Spleen (tissue), 11 donors: ENCODE measurements around the gene DUSP10. TPM values are rescaled to one million over a fixed set of nuclear protein-coding genes. Genes with fewer than 3 reads are reported as not detected.

Experiments used
- DNase-seq: peaks from one replicate; pipeline ENCODE4 v3.0.0-alpha.2; 2020
- H3K27ac ChIP-seq, 8 donors: fragments of 200-600 bp; sonication (generic) in 7 of 8; 1 replicate in 4 of 8; 2 replicates in 4 of 8; pipeline versions ENCODE4 v1.5.0 to v1.8.0; 2016 to 2021; ENCODE audit warnings: inconsistent platforms in 4 of 8, mild to moderate bottlenecking in 4 of 8, moderate library complexity in 1 of 8
- H3K27me3 ChIP-seq, 7 donors: fragments of 200-600 bp; sonication (generic) in 6 of 7; replicated peaks in 1 of 7; 1 replicate in 4 of 7; 2 replicates in 3 of 7; pipeline versions ENCODE4 v1.5.0 to v1.8.0; 2016 to 2021; ENCODE audit warnings: inconsistent platforms in 3 of 7, mild to moderate bottlenecking in 1 of 7
- H3K36me3 ChIP-seq, 6 donors: fragments of 200-600 bp; sonication (generic) in 5 of 6; 1 replicate in 4 of 6; 2 replicates in 2 of 6; pipeline versions ENCODE4 v1.5.0 to v1.8.0; 2016 to 2021; ENCODE audit warnings: inconsistent platforms in 2 of 6
- H3K4me1 ChIP-seq, 6 donors: fragments of 200-600 bp; sonication (generic) in 5 of 6; 1 replicate in 3 of 6; 2 replicates in 3 of 6; pipeline versions ENCODE4 v1.5.0 to v1.8.0; 2016 to 2021; ENCODE audit warnings: inconsistent platforms in 3 of 6
- H3K4me3 ChIP-seq, 8 donors: fragments of 200-600 bp; sonication (generic) in 7 of 8; 1 replicate in 4 of 8; 2 replicates in 4 of 8; pipeline versions ENCODE4 v1.5.0 to v1.8.0; 2016 to 2021; ENCODE audit warnings: inconsistent platforms in 4 of 8, mild to moderate bottlenecking in 4 of 8, moderate library complexity in 2 of 8
- H3K9me3 ChIP-seq, 8 donors: fragments of 200-600 bp; sonication (generic) in 7 of 8; 1 replicate in 4 of 8; 2 replicates in 4 of 8; pipeline versions ENCODE4 v1.5.0 to v1.8.0; 2016 to 2021; ENCODE audit warnings: inconsistent platforms in 4 of 8
- POLR2A ChIP-seq, 3 donors: fragments of 450-650 bp; IDR thresholded peaks; one replicate each; pipeline ENCODE4 v1.5.1; 2017; ENCODE audit warnings: antibody characterized with exemption in 3 of 3, mild to moderate bottlenecking in 1 of 3
- POLR2AphosphoS5 ChIP-seq, 3 donors: sonication (generic); formaldehyde crosslinking; IDR thresholded peaks; one replicate each; pipeline ENCODE4 v1.5.1; 2017; ENCODE audit warnings: antibody characterized with exemption in 3 of 3
- WGBS, 5 donors: extraction: QIAGEN DNeasy Blood & Tissue Kit in 3 of 5; methylation state at CpG; one replicate each; pipeline versions ENCODE4 v1.1.5 to v1.1.7; 2013 to 2018; 5-methylcytosine and 5-hydroxymethylcytosine counted together
- intact Hi-C: fragments of 100-400 bp; cut with DNase I; formaldehyde crosslinking; loops from one replicate; pipeline ENCODE4 v1.15.0; 2023; ENCODE audit warnings: low total_unique reads
- polyA plus RNA-seq, 3 donors: library from polyadenylated mRNA; stranded (reverse); fragments of 200-250 nt; gene quantifications; one replicate each; pipeline ENCODE4 v1.2.1, GENCODE V29; 2013
- total RNA-seq, 7 donors: library from RNA; depleted of rRNA in 3 of 7; stranded (reverse); fragments of >200 nt in 3 of 7; fragmentation: NEBNext Ultra II Directional in 4 of 7; extraction: Animal tissue kit (Norgen Biotek cat#: 25700) in 4 of 7; gene quantifications; one replicate each; pipeline versions ENCODE4 v1.1.0 to v1.2.1, GENCODE V29; 2016 to 2021
- TF ChIP-seq, protein P1 (sequence below), 11 experiments: fragments of 200-600 bp in 7 of 11; fragments of 450-650 bp in 4 of 11; sonication (generic) in 4 of 11; IDR thresholded peaks in 8 of 11; conservative IDR thresholded peaks in 3 of 11; 1 replicate in 7 of 11; 2 replicates in 4 of 11; pipeline versions ENCODE4 v1.4.0 to v1.8.0; 2016 to 2021; ENCODE audit warnings: antibody characterized with exemption in 11 of 11, inconsistent platforms in 4 of 11, mild to moderate bottlenecking in 1 of 11
- donor health status: healthy with polysubstance abuse.
- donor health status: DM: no; HTN: no; CAD: no; lungs with moderate emphysema.
- donor health status: DM: no; HTN: no; CAD: no.
- donor health status: Bipolar disorder and iron deficiency.
- donor health status: healthy.
- donor health status: DM: no; HTN: no; CAD: no.
- donor health status: DM: yes; HTN: yes; CAD: no.

The DUSP10 gene
- total and polyA plus RNA-seq, 10 donors, result 3.4 to 11.9 (median 7.4) TPM

DNA sequence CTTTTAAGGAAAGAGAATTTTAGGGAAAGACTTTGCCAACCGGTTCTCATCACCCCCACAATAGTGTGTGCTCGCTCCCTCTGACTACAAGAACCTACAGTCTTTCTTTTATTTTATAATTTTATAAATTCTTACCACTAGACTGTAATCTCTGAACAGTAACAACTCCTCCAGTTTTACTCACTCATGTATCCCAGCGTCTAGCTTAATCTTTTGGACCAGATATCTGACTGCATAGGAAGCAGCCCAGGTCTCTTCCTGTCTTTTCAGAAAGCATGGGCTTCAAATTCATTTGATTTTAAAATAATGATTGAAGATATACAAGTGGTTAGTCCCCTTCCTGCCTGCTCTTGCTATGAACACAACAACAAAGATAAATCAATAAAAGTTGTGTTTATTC is 19.0 kb upstream of the DUSP10 start:
- no peak for DNase-seq
- no peak overlapping the region for H3K27ac ChIP-seq
- no peak overlapping the region for H3K4me3 ChIP-seq
- H3K27me3 ChIP-seq, result no peaks in the 10 kb centered on the region
- WGBS, 5 donors, result 71 to 81% (median 79%) methylated on average over 3 of the region's 3 CpGs
- intact Hi-C loops, result no loop called here
- peaks cover 0 to 7% (median 0%) of the 10 kb centered on the region in 6 donors for H3K4me1 ChIP-seq
- H3K9me3 ChIP-seq, result no peaks in the 10 kb centered on the region
- no peaks in the 10 kb centered on the region for H3K36me3 ChIP-seq
- TF ChIP-seq, protein P1, sequence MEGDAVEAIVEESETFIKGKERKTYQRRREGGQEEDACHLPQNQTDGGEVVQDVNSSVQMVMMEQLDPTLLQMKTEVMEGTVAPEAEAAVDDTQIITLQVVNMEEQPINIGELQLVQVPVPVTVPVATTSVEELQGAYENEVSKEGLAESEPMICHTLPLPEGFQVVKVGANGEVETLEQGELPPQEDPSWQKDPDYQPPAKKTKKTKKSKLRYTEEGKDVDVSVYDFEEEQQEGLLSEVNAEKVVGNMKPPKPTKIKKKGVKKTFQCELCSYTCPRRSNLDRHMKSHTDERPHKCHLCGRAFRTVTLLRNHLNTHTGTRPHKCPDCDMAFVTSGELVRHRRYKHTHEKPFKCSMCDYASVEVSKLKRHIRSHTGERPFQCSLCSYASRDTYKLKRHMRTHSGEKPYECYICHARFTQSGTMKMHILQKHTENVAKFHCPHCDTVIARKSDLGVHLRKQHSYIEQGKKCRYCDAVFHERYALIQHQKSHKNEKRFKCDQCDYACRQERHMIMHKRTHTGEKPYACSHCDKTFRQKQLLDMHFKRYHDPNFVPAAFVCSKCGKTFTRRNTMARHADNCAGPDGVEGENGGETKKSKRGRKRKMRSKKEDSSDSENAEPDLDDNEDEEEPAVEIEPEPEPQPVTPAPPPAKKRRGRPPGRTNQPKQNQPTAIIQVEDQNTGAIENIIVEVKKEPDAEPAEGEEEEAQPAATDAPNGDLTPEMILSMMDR (IDR thresholded peaks at IDR 0.05 in 8 of 11, conservative IDR thresholded peaks at IDR 0.05 in 3 of 11), result no peak
- TF ChIP-seq POLR2A (IDR thresholded peaks at IDR 0.05) (no peak), POLR2AphosphoS5 (IDR thresholded peaks at IDR 0.05) (no peak)

DNA sequence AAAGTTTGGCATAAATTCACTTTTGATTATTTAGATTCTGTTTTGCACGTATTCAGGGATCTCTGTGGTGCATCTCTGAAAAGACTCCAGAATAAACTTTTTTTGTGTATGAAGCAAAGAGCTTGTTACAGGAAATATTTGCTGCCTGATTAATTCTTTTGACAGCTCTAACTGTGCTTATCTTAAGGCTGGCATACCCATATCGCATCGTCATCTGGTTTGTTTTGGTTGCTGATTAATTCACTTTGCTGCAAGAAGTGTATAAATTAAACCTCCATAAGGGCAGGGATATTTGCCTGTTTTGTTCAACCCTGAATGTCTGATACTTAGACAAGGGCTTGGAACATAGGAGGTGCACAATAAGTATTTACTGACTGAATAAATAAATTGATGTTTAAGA is 17.5 kb upstream of the DUSP10 start:
- no peaks in the 10 kb centered on the region for H3K36me3 ChIP-seq
- H3K4me3 ChIP-seq, result no peak overlapping the region
- DNase-seq, result no peak
- H3K4me1 ChIP-seq, result peaks cover 0 to 14% (median 5%) of the 10 kb centered on the region in 6 donors
- TF ChIP-seq, protein P1 (IDR thresholded peaks at IDR 0.05 in 8 of 11, conservative IDR thresholded peaks at IDR 0.05 in 3 of 11), result no peak
- TF ChIP-seq POLR2AphosphoS5 (IDR thresholded peaks at IDR 0.05) (no peak), POLR2A (IDR thresholded peaks at IDR 0.05) (no peak)
- no peak overlapping the region for H3K27ac ChIP-seq
- H3K9me3 ChIP-seq, result no peaks in the 10 kb centered on the region
- no peaks in the 10 kb centered on the region for H3K27me3 ChIP-seq
- intact Hi-C loops, result loop anchor here (10.0 kb wide), 1 partner anchor 225 kb away; no protein-coding TSS in a partner anchor
- WGBS, 5 donors, result 61 to 73% (median 64%) methylated on average over 3 of the region's 3 CpGs

DNA sequence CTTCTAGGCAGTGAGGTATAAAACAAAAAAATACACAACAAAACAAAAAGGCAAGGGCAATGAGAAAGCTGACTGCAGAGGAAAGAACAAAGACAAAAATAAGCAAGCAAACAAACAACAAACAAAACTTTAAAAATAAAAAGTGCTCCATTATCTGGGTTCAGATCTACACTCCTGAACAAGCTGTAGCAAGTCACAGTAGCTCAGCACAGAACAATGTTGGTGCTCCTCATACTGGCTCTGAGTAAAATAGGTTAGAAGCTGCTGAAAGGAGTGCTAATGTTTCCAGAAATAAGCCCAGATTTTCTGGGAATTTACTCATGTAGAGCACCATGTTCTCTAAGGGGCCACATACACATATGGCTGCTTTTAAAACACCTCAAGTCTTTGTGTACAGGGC is 16.6 kb upstream of the DUSP10 start:
- Histone ChIP-seq H3K27me3 (no peaks in the 10 kb centered on the region), H3K27ac (no peak overlapping the region), H3K9me3 (no peaks in the 10 kb centered on the region), H3K4me3 (no peak overlapping the region), H3K4me1 (peaks cover 0 to 19% (median 5%) of the 10 kb centered on the region in 6 donors), H3K36me3 (no peaks in the 10 kb centered on the region)
- intact Hi-C loops, result loop anchor here (10.0 kb wide), 1 partner anchor 226 kb away; no protein-coding TSS in a partner anchor
- TF ChIP-seq, protein P1 (IDR thresholded peaks at IDR 0.05 in 8 of 11, conservative IDR thresholded peaks at IDR 0.05 in 3 of 11), result no peak
- TF ChIP-seq POLR2AphosphoS5 (IDR thresholded peaks at IDR 0.05) (no peak), POLR2A (IDR thresholded peaks at IDR 0.05) (no peak)
- no peak for DNase-seq

- WGBS, 5 donors, result 86 to 95% (median 89%) methylated on average over 3 of the region's 3 CpGs
- DNase-seq, result no peak
- no peak overlapping the region for H3K4me3 ChIP-seq
- no peaks in the 10 kb centered on the region for H3K9me3 ChIP-seq
- intact Hi-C loops, result loop anchor here (10.0 kb wide), 1 partner anchor 228 kb away; no protein-coding TSS in a partner anchor
- peaks cover 0 to 19% (median 3%) of the 10 kb centered on the region in 6 donors for H3K4me1 ChIP-seq
- H3K36me3 ChIP-seq, result no peaks in the 10 kb centered on the region
- TF ChIP-seq, protein P1 (IDR thresholded peaks at IDR 0.05 in 8 of 11, conservative IDR thresholded peaks at IDR 0.05 in 3 of 11), result no peak
- no peak for TF ChIP-seq POLR2A (IDR thresholded peaks at IDR 0.05)
- TF ChIP-seq POLR2AphosphoS5 (IDR thresholded peaks at IDR 0.05), result no peak
- H3K27ac ChIP-seq, result no peak overlapping the region
- no peaks in the 10 kb centered on the region for H3K27me3 ChIP-seq
Observed at GRCh38 chr1:221756830-221757551, 15.1 kb upstream of the DUSP10 start.
